GM23338 (cell line): ENCODE results near the gene ETV5.

Source experiments
- EZH2 ChIP-seq: fragments of 200-600 bp; sonication (generic); IDR thresholded peaks from one replicate; pipeline ENCODE4 v1.8.0; 2017; ENCODE audit warnings: antibody characterized with exemption, mild to moderate bottlenecking, low read depth; ENCODE audit not compliant: unreplicated experiment
- POLR2AphosphoS5 ChIP-seq: IDR thresholded peaks from 2 replicates; pipeline ENCODE4 v1.6.1; 2016; ENCODE audit warnings: antibody characterized with exemption, low read depth
- TF ChIP-seq, protein P1 (sequence below), 2 experiments: fragments of 200-600 bp in 1 of 2; sonication (generic) in 1 of 2; conservative IDR thresholded peaks; 2 replicates each; pipeline versions ENCODE4 v1.5.1 to v1.6.1; 2016 to 2017; ENCODE audit warnings: antibody characterized with exemption in 2 of 2, low read depth in 2 of 2, mild to moderate bottlenecking in 2 of 2, moderate library complexity in 1 of 2

- TF ChIP-seq, protein P1, sequence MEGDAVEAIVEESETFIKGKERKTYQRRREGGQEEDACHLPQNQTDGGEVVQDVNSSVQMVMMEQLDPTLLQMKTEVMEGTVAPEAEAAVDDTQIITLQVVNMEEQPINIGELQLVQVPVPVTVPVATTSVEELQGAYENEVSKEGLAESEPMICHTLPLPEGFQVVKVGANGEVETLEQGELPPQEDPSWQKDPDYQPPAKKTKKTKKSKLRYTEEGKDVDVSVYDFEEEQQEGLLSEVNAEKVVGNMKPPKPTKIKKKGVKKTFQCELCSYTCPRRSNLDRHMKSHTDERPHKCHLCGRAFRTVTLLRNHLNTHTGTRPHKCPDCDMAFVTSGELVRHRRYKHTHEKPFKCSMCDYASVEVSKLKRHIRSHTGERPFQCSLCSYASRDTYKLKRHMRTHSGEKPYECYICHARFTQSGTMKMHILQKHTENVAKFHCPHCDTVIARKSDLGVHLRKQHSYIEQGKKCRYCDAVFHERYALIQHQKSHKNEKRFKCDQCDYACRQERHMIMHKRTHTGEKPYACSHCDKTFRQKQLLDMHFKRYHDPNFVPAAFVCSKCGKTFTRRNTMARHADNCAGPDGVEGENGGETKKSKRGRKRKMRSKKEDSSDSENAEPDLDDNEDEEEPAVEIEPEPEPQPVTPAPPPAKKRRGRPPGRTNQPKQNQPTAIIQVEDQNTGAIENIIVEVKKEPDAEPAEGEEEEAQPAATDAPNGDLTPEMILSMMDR (conservative IDR thresholded peaks at IDR 0.05; ENCODE audit: low read depth in 2 of 2), result no peak
- TF ChIP-seq EZH2 (no peak), POLR2AphosphoS5 (no peak)
Measured at GRCh38 chr3:186057594-186057993, 51.3 kb downstream of the ETV5 start.
